Epithelial cell of proximal tubule (primary cell): ENCODE data around the gene CYTH1. TPM values are rescaled to one million over a fixed set of nuclear protein-coding genes. Genes with fewer than 3 reads are reported as not detected.
"Not testable (repeated sequence)": the region's sequence is repeated elsewhere in the genome, so short reads cannot be mapped to it uniquely, and the experiment has no call there.

Source experiments
- DNase-seq: peaks from one replicate; pipeline ENCODE4 v3.0.0-alpha.2; 2011; ENCODE audit warnings: low read depth
- H3K4me3 ChIP-seq: 2 replicates; pipeline ENCODE4 v1.5.1; 2011; ENCODE audit warnings: low read depth, mild to moderate bottlenecking, low read length
- total RNA-seq: library from RNA; depleted of rRNA; stranded (reverse); fragments of >200 nt; gene quantifications from 2 replicates; pipeline ENCODE4 v1.2.3, GENCODE V29; 2015
- TF ChIP-seq, protein P1 (sequence below): conservative IDR thresholded peaks from 2 replicates; pipeline ENCODE4 v1.5.1; 2012; ENCODE audit warnings: low read depth, mild to moderate bottlenecking, low read length

CYTH1 gene
- total RNA-seq, 1 donor from 2014 or later = 16.8 TPM

DNA sequence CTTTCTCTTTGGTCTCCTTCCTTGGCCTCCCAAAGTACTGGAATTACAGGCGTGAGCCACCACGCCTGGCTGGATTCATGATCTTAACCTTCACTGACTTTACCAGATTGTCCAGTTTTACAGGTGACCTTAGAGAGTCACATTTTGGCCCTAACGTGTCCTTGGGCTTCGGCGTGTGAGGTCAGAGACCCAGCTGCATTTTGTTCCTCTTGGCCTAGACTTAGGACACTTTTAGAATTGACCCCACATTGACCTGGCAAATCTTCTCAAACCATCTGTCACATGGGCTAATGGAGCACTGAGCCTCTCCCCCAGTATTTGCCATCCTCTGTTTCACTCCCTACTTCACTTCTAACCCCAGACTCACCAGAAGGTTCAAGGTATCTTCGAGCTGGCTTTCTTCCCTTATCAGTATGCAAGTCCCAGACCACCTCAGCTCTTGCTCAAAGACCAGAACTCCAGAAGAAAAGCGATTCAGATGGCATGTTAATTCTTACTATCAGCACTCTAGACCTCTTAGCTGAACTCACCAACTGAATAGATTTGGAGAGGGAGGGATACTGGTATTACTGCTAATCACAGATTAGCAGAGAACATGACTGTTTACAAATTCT, 1.7 kb upstream of the CYTH1 start:
- DNase-seq = no peak
- TF ChIP-seq, protein P1, sequence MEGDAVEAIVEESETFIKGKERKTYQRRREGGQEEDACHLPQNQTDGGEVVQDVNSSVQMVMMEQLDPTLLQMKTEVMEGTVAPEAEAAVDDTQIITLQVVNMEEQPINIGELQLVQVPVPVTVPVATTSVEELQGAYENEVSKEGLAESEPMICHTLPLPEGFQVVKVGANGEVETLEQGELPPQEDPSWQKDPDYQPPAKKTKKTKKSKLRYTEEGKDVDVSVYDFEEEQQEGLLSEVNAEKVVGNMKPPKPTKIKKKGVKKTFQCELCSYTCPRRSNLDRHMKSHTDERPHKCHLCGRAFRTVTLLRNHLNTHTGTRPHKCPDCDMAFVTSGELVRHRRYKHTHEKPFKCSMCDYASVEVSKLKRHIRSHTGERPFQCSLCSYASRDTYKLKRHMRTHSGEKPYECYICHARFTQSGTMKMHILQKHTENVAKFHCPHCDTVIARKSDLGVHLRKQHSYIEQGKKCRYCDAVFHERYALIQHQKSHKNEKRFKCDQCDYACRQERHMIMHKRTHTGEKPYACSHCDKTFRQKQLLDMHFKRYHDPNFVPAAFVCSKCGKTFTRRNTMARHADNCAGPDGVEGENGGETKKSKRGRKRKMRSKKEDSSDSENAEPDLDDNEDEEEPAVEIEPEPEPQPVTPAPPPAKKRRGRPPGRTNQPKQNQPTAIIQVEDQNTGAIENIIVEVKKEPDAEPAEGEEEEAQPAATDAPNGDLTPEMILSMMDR = no peak
- H3K4me3 ChIP-seq = no peak overlapping the region

DNA sequence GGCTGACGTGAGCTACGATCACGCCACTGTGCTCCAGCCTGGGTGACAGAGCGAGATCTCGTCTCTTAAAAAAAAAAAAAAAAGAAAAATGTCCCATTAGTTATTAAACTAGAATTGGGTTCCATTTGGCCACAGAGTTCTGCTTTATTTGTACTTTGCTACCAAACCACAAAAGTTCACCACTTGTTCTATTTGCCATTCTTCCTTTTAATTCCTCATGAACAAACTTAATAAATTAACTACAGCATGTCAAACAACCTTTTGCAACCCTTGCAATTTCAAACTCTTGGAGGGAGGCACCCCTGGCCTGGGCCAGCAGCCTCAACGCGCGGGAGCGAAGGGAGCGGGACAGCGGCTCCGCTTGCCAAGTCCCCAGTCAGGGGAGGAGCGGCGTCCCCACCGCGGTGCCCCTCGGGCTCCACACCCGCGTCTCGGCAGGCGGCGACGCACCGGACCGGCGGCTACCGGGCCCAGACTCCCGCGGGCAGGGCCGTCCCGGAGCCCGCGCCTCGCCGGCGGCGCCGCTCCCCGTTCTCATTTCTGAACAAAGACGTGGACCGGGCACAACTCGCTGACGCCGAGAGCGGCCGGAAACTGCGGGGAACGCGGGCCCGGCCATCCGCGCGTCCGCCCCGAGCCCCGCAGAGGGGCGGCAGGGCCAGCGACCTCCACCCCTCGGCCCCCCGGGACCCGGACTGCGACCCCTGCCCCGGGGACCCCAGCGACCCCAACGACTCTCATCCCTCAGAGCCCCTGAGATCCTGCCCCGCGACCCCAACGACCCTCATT, 775 bp downstream of the CYTH1 start:
- H3K4me3 ChIP-seq = peak overlapping the region; percentile 76
- no peak for DNase-seq
- TF ChIP-seq, protein P1 = no peak

DNA sequence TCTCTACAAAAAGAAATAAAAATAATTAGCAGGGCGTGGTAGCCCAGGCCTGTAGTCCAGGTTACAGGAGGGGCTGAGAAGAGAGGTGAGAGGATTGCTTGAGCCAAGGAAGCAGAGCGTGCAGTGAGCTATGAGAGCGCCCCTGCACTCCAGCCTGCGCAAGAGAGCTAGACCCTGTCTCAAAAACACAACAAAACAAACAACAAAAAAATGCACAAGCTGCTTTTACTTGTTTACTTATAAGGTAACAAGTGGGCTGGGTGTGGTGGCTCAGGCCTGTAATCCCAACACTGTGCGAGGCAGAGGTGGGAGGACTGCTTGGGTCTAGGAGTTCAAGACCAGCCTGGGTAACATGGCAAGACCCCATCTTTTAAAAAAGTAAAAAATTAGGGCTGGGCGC, 1.7 kb downstream of the CYTH1 start:
- H3K4me3 ChIP-seq = peak overlapping the region; percentile 76

DNA sequence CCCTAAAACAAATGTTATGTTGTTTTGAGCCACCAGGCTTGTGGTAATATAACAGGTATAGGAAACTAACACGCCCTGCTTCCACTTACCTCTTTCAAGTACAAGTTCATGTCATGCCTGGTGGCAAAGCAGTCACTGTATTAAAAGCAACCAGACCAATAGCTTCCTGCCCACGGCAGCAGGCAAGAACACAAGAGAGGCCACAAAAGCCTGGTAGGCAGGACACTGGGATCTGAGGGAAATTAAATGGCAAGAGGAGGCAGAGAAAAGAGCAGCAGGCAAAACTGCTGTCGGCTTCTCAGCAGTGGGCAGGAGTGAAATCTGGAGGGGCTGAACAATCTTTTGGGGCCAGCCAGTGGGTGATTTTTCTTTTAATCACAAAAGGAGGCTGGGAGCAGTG, 2.2 kb downstream of the CYTH1 start:
- H3K4me3 ChIP-seq = no peak overlapping the region
- TF ChIP-seq, protein P1 = no peak
- DNase-seq = no peak

More for the DNA sequence above, 1.7 kb downstream of the CYTH1 start:
- TF ChIP-seq, protein P1 = no peak
- DNase-seq = no peak

DNA sequence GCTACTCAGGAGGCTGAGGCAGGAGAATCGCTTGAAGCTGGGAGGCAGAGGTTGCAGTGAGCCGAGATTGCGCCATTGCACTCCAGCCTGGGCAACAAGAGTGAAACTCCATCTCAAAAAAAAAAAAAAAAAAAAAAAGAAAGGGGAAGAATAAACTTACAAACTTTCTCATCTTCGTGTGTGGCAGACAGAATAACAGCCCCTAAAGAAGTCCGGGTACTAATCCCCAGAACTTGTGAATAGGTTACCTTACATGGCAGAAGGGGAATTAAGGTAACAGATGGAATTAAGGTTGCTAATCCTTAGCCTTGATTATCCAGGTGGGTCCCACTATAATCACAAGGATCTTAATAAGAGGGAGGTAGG, 2.8 kb downstream of the CYTH1 start:
- not testable (repeated sequence) for H3K4me3 ChIP-seq, DNase-seq

DNA sequence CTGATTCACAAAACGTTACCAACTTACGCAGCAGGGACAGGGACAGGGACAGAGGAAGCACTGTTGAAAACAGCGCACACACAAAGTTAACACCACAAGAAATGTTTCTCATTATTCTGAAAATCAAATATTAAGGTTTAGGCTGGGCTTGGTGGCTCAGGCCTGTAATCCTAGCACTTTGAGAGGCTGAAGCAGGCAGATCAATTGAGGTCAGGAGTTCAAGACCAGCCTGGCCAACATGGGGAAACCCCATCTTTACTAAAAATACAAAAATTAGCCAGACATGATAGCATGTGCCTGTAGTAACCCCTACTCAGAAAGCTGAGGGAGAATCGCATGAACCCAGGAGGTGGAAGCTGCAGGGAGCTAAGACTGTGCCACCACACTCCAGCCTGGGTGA, 4.2 kb downstream of the CYTH1 start:
- no peak for DNase-seq
- TF ChIP-seq, protein P1 = no peak
- no peak overlapping the region for H3K4me3 ChIP-seq

DNA sequence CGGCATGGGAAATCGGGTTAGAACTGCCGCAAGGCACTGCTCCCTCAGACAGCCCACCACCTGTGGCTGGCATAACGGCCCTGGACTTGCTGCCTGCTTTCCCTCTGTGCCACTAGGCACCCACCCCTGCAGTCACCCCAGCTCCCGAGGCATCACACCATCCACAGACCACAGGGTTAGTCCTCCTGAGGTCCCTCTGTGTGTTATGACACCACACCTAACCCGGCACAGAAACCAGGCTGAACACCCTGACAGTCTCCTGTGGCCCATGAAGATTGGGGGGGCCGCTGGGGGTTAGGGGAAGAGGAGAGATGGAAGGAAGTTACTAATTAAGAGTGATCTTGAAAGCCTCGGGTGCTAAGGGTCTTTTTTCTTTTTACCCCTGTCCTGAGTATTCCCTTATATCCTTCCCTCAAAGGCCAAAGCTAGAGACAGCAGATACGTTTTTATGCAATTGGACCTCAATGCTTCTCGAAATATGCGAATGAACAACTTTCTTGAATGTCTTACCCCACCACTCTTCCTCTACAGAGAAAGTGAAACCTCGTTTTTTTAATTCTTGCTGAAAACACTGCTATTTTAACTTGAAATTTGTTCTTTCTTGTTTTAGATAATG, 7.0 kb downstream of the CYTH1 start:
- TF ChIP-seq, protein P1 = no peak
- no peak overlapping the region for H3K4me3 ChIP-seq
- DNase-seq = no peak
